Suprapubic skin (tissue), 4 donors: Measurements from ENCODE around the gene HERPUD1. TPM values are rescaled to one million over a fixed set of nuclear protein-coding genes. Genes with fewer than 3 reads are reported as not detected.

Experiments
- DNase-seq, 2 donors: peaks; one replicate each; pipeline ENCODE4 v3.0.0-alpha.2; 2019; ENCODE audit warnings: low spot score in 2 of 2
- H3K27ac ChIP-seq: fragments of 200-600 bp; sonication (generic); one replicate; pipeline ENCODE4 v1.5.1; 2019
- H3K27me3 ChIP-seq: fragments of 200-600 bp; sonication (generic); one replicate; pipeline ENCODE4 v1.5.1; 2019
- H3K36me3 ChIP-seq: fragments of 200-600 bp; sonication (generic); one replicate; pipeline ENCODE4 v1.5.1; 2019
- H3K4me1 ChIP-seq: fragments of 200-600 bp; sonication (generic); one replicate; pipeline ENCODE4 v1.5.1; 2019
- H3K4me3 ChIP-seq: fragments of 200-600 bp; sonication (generic); one replicate; pipeline ENCODE4 v1.5.1; 2019; ENCODE audit warnings: mild to moderate bottlenecking
- H3K9me3 ChIP-seq: fragments of 200-600 bp; sonication (generic); one replicate; pipeline ENCODE4 v1.5.1; 2019
- CTCF ChIP-seq, 2 donors: fragments of 200-600 bp in 1 of 2; fragments of 450-650 bp in 1 of 2; sonication (generic) in 1 of 2; IDR thresholded peaks; one replicate each; pipeline ENCODE4 v1.5.1; 2016 to 2019; ENCODE audit warnings: antibody characterized with exemption in 2 of 2, mild to moderate bottlenecking in 1 of 2, moderate library complexity in 1 of 2
- EP300 ChIP-seq: sonication (generic); formaldehyde crosslinking; IDR thresholded peaks from one replicate; pipeline ENCODE4 v1.6.1; 2017; ENCODE audit warnings: antibody characterized with exemption
- POLR2A ChIP-seq, 2 donors: fragments of 450-650 bp; IDR thresholded peaks; one replicate each; pipeline ENCODE4 v1.6.1; 2017; ENCODE audit warnings: antibody characterized with exemption in 2 of 2, mild to moderate bottlenecking in 2 of 2, moderate library complexity in 2 of 2
- POLR2AphosphoS5 ChIP-seq, 3 donors: sonication (generic); formaldehyde crosslinking; IDR thresholded peaks; one replicate each; pipeline ENCODE4 v1.6.1; 2017; ENCODE audit warnings: antibody characterized with exemption in 3 of 3
- WGBS: methylation state at CpG from one replicate; pipeline ENCODE4 v1.1.5; 2018; 5-methylcytosine and 5-hydroxymethylcytosine counted together
- total RNA-seq, 4 donors: library from RNA; depleted of rRNA; stranded (reverse); fragments of >200 nt; gene quantifications; one replicate each; pipeline ENCODE4 v1.1.0, GENCODE V29; 2016

HERPUD1 gene
- total RNA-seq, 4 donors from 2014 or later: 146 to 246 (median 160) TPM

- peak; percentile 91 to 95 for DNase-seq
- WGBS: 54% methylated on average over 30 of the region's 30 CpGs
- peaks cover 14% of the 10 kb centered on the region for H3K4me1 ChIP-seq
- TF ChIP-seq CTCF (IDR thresholded peaks at IDR 0.05) (peak; percentile 72 to 89), POLR2A (IDR thresholded peaks at IDR 0.05) (no peak)
- no peaks in the 10 kb centered on the region for H3K27me3 ChIP-seq
- no peak overlapping the region for H3K27ac ChIP-seq
- no peaks in the 10 kb centered on the region for H3K36me3 ChIP-seq
- H3K4me3 ChIP-seq: no peak overlapping the region
- H3K9me3 ChIP-seq: no peaks in the 10 kb centered on the region
Observed at GRCh38 chr16:56964243-56965148, 32.6 kb downstream of the HERPUD1 start.

DNA sequence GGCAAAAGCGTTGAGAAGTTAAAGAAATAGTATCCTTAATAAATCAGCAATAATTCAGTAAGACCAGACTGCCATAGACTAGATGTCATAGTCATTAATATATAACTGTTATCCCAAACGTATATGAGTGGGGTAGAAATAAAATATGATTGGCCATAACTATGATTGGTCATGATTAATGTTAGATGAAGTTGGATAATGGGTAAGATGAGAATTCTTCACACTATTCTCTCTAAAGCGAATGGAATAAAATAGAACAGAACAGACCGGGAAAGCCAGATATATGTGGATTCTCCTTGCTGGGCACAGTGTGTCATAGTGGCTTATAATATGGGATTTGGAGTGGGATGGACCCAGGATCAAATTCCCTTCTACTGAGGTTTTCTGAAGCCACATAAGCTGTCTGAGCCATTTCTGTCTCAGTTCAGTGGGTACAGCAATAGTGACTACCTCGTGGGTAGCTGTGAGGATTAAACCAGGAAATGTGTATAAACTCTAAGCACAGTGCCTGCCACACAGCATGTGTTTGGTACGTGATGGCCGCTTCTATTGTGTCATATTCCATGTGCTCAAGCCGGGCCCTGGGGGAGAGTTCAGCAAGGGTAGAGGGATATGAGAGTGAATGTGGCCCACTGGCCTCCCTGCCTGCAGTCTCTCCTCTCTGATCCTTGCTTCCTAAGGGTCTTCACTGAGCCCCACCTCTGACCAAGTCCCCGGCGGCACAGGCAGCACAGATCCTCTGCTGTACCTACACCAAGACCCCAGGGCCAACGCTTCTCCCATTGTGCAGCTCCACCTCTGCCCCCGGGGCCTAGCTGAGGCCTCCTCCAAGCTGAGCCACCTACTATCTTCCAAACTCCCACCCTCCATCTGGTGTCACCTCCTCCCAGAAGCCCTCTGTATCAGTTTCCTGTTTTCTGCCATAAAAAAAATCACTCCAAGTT is 33.5 kb downstream of the HERPUD1 start:
- TF ChIP-seq EP300 (no peak), POLR2AphosphoS5 (IDR thresholded peaks at IDR 0.05) (no peak), POLR2A (IDR thresholded peaks at IDR 0.05) (no peak), CTCF (IDR thresholded peaks at IDR 0.05) (no peak)
- 74% methylated on average over 10 of the region's 12 CpGs for WGBS
- no peaks in the 10 kb centered on the region for H3K27me3 ChIP-seq
- H3K4me1 ChIP-seq: peaks cover 14% of the 10 kb centered on the region
- DNase-seq: no peak
- no peak overlapping the region for H3K27ac ChIP-seq
- no peak overlapping the region for H3K4me3 ChIP-seq
- no peaks in the 10 kb centered on the region for H3K9me3 ChIP-seq
- no peaks in the 10 kb centered on the region for H3K36me3 ChIP-seq

DNA sequence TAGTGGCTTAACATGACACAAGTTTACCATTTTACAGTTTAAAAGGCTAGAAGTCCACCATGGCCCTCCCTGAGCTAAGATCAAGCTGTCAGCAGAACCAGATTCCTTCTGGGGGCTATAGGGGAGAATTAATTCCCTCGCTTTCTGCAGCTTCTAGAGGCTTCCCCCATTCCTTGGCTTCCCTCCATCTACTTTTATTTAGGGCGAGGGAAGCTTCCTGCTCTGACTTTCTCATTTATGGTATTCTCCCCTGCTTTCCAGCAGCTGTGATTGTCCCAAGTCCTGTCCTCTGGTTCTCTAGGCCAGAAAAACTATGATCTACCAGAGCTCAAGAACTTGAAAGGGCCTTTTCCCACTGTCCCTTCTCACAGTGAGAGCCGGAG is 34.1 kb downstream of the HERPUD1 start:
- Histone ChIP-seq H3K4me3 (no peak overlapping the region), H3K4me1 (peaks cover 14% of the 10 kb centered on the region), H3K9me3 (no peaks in the 10 kb centered on the region), H3K27ac (no peak overlapping the region), H3K27me3 (no peaks in the 10 kb centered on the region), H3K36me3 (no peaks in the 10 kb centered on the region)
- TF ChIP-seq POLR2A (IDR thresholded peaks at IDR 0.05): no peak
- no peak for TF ChIP-seq CTCF (IDR thresholded peaks at IDR 0.05)
- TF ChIP-seq POLR2AphosphoS5 (IDR thresholded peaks at IDR 0.05): no peak
- no peak for TF ChIP-seq EP300
- WGBS: 74% methylated on average over 3 of the region's 3 CpGs
- DNase-seq: no peak

GRCh38 chr16:56967733-56968132 is 35.8 kb downstream of the HERPUD1 start:
- H3K36me3 ChIP-seq: no peaks in the 10 kb centered on the region
- H3K9me3 ChIP-seq: no peaks in the 10 kb centered on the region
- no peak for TF ChIP-seq EP300
- TF ChIP-seq POLR2A (IDR thresholded peaks at IDR 0.05): no peak
- TF ChIP-seq CTCF (IDR thresholded peaks at IDR 0.05): no peak
- no peak for TF ChIP-seq POLR2AphosphoS5 (IDR thresholded peaks at IDR 0.05)
- H3K27ac ChIP-seq: no peak overlapping the region
- WGBS: 21% methylated on average over 2 of the region's 2 CpGs
- H3K4me3 ChIP-seq: no peak overlapping the region
- H3K4me1 ChIP-seq: peaks cover 8% of the 10 kb centered on the region
- DNase-seq: no peak
- H3K27me3 ChIP-seq: no peaks in the 10 kb centered on the region

GRCh38 chr16:56969769-56970168 is 37.8 kb downstream of the HERPUD1 start:
- DNase-seq: no peak
- H3K4me3 ChIP-seq: no peak overlapping the region
- H3K27ac ChIP-seq: no peak overlapping the region
- no peaks in the 10 kb centered on the region for H3K27me3 ChIP-seq
- 94% methylated on average over 7 of the region's 7 CpGs for WGBS
- H3K4me1 ChIP-seq: peaks cover 2% of the 10 kb centered on the region
- no peak for TF ChIP-seq EP300
- no peak for TF ChIP-seq POLR2A (IDR thresholded peaks at IDR 0.05)
- TF ChIP-seq POLR2AphosphoS5 (IDR thresholded peaks at IDR 0.05): no peak
- no peak for TF ChIP-seq CTCF (IDR thresholded peaks at IDR 0.05)
- H3K9me3 ChIP-seq: no peaks in the 10 kb centered on the region
- H3K36me3 ChIP-seq: no peaks in the 10 kb centered on the region
